Osteocyte (in vitro differentiated cells): ENCODE data around the gene RRAD. TPM values are rescaled to one million over a fixed set of nuclear protein-coding genes. Genes with fewer than 3 reads are reported as not detected.

ENCODE experiments used
- DNase-seq: peaks from one replicate; pipeline ENCODE4 v3.0.0; 2021; ENCODE audit warnings: mixed read lengths; ENCODE audit not compliant: unreplicated experiment; ENCODE audit errors: extremely low spot score
- H3K27ac Mint-ChIP-seq: one replicate; pipeline ENCODE4 v1.8.0; 2021; ENCODE audit warnings: mild to moderate bottlenecking, mixed read lengths; ENCODE audit not compliant: unreplicated experiment
- H3K27me3 Mint-ChIP-seq: one replicate; pipeline ENCODE4 v1.8.0; 2021; ENCODE audit warnings: mixed read lengths; ENCODE audit not compliant: unreplicated experiment
- H3K36me3 Mint-ChIP-seq: one replicate; pipeline ENCODE4 v1.8.0; 2021; ENCODE audit warnings: mixed read lengths; ENCODE audit not compliant: unreplicated experiment
- H3K4me1 Mint-ChIP-seq: one replicate; pipeline ENCODE4 v1.8.0; 2021; ENCODE audit warnings: mixed read lengths; ENCODE audit not compliant: unreplicated experiment
- H3K4me3 Mint-ChIP-seq: one replicate; pipeline ENCODE4 v1.8.0; 2021; ENCODE audit warnings: mild to moderate bottlenecking, moderate library complexity, mixed read lengths; ENCODE audit not compliant: unreplicated experiment
- H3K9me3 Mint-ChIP-seq: one replicate; pipeline ENCODE4 v1.8.0; 2021; ENCODE audit warnings: mixed read lengths; ENCODE audit not compliant: unreplicated experiment
- total RNA-seq: library from RNA; stranded (reverse); gene quantifications from 2 replicates; pipeline ENCODE4 v1.2.1, GENCODE V29; 2021
- TF ChIP-seq, protein P1 (sequence below): fragments of 200-600 bp; sonication (generic); IDR thresholded peaks from 2 replicates; pipeline ENCODE4 v1.5.0; 2021; ENCODE audit warnings: antibody characterized with exemption, mild to moderate bottlenecking, moderate library complexity

RRAD gene
- total RNA-seq, 1 donor from 2014 or later = 0.89 TPM

DNA sequence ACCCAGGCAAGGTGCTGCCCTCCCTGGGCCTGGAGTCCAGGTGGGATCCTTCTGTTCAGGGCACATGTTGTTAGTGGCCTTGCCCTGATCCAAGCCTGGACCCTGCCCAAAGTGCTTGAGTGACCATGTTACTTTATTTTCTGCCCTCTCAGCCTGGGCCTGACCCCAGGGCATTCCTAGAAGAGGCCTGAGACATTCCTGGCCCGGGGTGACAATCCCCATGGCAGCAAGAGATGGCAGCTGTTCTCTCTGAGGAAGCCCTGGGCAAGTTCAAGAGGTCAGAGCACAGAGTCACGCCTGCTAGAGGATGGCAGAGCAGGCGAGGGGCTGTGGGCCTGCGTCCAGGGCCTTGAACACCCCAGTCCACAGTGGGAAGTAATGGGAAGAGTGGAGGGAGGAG, 11.6 kb downstream of the RRAD start:
- DNase-seq = no peak
- Mint-ChIP-seq H3K27ac (no peak overlapping the region), H3K36me3 (no peaks in the 10 kb centered on the region), H3K9me3 (no peaks in the 10 kb centered on the region), H3K4me1 (no peaks in the 10 kb centered on the region), H3K27me3 (peaks cover 21% of the 10 kb centered on the region), H3K4me3 (no peak overlapping the region)
- TF ChIP-seq, protein P1, sequence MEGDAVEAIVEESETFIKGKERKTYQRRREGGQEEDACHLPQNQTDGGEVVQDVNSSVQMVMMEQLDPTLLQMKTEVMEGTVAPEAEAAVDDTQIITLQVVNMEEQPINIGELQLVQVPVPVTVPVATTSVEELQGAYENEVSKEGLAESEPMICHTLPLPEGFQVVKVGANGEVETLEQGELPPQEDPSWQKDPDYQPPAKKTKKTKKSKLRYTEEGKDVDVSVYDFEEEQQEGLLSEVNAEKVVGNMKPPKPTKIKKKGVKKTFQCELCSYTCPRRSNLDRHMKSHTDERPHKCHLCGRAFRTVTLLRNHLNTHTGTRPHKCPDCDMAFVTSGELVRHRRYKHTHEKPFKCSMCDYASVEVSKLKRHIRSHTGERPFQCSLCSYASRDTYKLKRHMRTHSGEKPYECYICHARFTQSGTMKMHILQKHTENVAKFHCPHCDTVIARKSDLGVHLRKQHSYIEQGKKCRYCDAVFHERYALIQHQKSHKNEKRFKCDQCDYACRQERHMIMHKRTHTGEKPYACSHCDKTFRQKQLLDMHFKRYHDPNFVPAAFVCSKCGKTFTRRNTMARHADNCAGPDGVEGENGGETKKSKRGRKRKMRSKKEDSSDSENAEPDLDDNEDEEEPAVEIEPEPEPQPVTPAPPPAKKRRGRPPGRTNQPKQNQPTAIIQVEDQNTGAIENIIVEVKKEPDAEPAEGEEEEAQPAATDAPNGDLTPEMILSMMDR = no peak

DNA sequence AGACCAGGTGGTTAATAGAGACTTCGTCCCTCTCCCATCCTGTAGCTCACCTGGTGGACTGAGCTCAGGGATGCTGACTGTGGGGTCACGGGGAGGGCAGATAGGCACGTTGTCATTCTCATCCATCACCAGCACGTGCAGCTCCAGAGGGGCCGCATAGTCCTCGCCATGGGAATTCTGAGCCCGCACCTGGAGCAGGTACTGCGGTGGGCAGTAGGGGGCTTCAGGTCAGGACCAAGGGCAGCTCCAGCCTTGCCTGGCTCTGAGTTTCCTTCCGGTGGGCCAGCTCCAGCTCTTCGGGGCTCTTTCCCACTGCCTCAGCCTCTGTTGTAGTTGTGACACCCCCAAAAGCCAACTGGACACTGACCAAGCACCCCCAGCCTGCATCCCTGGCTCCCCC, 12.3 kb downstream of the RRAD start:
- no peaks in the 10 kb centered on the region for H3K4me1 Mint-ChIP-seq
- H3K27me3 Mint-ChIP-seq = peaks cover 27% of the 10 kb centered on the region
- H3K27ac Mint-ChIP-seq = no peak overlapping the region
- H3K4me3 Mint-ChIP-seq = no peak overlapping the region
- DNase-seq = no peak
- TF ChIP-seq, protein P1 = no peak
- no peaks in the 10 kb centered on the region for H3K36me3 Mint-ChIP-seq
- H3K9me3 Mint-ChIP-seq = no peaks in the 10 kb centered on the region

DNA sequence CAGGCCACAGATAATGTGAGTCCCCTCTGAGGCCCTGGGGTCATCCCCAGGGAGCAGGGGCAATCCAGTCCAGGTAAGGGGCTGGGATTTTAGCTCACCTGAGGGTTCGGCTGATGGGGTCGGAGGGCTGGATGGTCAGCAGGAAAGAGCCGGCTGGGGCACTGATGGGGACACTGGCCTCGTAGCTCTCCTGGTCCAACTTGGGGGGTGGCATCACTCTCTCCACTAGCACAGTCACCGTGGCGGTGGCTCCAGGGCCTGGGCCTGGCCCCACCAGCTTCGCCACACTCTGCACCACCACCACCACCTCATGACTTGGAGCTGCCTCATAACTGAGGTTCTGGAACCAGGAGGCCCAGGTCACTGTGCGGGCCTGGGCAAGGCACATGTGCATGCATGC, 13.5 kb downstream of the RRAD start:
- no peaks in the 10 kb centered on the region for H3K9me3 Mint-ChIP-seq
- H3K27me3 Mint-ChIP-seq = peaks cover 27% of the 10 kb centered on the region
- no peaks in the 10 kb centered on the region for H3K36me3 Mint-ChIP-seq
- no peaks in the 10 kb centered on the region for H3K4me1 Mint-ChIP-seq
- no peak overlapping the region for H3K4me3 Mint-ChIP-seq
- no peak for DNase-seq
- TF ChIP-seq, protein P1 = no peak
- H3K27ac Mint-ChIP-seq = no peak overlapping the region

DNA sequence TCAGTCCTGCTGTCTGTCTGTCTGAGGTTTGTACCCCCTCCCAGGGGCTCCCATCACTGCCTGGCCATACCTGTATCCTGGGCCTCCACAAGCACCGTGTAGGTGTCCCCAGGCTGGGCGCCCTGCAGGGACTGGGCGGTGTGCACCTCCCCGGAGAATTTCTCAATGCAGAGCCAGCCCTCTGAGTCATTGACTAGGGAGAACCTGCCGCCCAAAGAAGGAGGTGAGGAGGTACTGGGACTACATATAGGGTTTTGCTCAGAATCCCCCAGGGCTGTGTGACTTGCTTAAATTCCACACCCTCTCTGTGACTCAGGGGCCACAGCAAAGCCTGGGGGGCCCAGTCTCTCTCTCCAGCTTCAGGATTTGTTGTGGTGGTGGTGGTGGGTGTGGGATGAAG, 14.2 kb downstream of the RRAD start:
- TF ChIP-seq, protein P1 = no peak
- Mint-ChIP-seq H3K27me3 (peaks cover 23% of the 10 kb centered on the region), H3K9me3 (no peaks in the 10 kb centered on the region), H3K4me3 (no peak overlapping the region), H3K27ac (no peak overlapping the region), H3K4me1 (no peaks in the 10 kb centered on the region), H3K36me3 (no peaks in the 10 kb centered on the region)
- DNase-seq = no peak

DNA sequence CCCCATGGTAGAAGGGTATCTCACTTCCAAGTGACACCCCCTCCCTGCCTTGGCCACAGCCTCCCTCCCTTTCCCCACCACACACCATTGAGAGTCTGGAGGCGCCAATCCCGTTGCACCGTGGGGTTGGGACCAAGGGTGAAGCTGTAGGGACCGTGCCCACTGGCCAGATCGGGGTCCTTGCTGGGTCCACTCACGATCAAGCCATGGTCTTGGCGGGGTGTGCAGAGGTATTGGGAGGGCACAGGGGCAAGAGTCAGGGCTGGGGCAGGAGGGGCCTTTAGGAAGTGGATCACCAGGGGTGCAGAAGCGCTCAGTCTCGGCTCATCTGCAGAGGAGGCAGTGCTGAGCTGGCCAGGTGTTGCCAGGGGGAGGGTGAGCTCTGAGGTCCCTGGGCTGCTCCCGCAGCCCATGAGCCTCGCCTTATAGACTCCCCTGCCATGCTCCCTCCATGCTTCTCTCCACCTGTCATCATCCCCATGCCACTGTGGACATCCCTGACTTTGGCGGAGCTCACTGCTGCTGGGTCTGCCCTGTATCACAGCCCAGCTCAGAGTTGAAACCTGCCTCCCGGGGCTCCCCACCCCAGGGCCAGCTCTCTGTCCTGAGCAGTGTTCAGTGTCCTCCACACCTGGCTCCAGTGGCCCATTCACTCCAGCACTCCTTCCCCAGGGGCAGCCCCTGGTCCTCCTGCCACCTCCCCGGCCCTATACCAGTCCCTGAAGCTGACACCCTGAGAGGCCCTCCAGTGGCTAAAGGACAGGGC, 15.0 kb downstream of the RRAD start:
- DNase-seq = no peak
- peaks cover 20% of the 10 kb centered on the region for H3K27me3 Mint-ChIP-seq
- H3K4me3 Mint-ChIP-seq = no peak overlapping the region
- no peak overlapping the region for H3K27ac Mint-ChIP-seq
- no peaks in the 10 kb centered on the region for H3K36me3 Mint-ChIP-seq
- no peaks in the 10 kb centered on the region for H3K9me3 Mint-ChIP-seq
- TF ChIP-seq, protein P1 = no peak
- H3K4me1 Mint-ChIP-seq = no peaks in the 10 kb centered on the region
